Activated naive CD4-positive, alpha-beta T cell treated with Interleukin-2 at 50 U/mL for 16 hours (primary cell): Measurements from ENCODE around the gene SAV1.

Experiments
- DNase-seq: peaks from one replicate; pipeline ENCODE4 v3.0.0-alpha.2; 2020

SAV1 gene

GRCh38 chr14:50605766-50606165, 62.3 kb downstream of the SAV1 start:
- DNase-seq, result no peak

DNA sequence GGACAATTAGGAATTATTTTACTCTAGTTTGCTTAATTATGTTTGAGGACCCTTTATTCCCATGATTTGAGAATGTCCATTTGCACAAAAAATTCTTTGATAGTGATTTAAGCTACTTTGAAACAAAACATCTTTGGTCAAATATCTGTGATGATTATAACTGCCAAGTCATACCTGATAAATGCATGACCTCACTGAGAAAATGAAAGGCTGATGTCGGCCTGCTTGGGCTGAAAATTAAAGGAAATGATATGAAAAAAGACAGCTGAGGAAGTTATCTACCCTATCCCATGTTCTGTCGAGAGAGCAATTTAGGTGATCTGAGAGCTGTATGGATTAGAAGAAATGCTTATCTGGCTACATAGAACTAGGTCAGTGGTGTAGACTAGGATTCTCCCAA, 64.5 kb downstream of the SAV1 start:
- DNase-seq, result no peak

GRCh38 chr14:50602035-50602434, 66.1 kb downstream of the SAV1 start:
- DNase-seq, result no peak

DNA sequence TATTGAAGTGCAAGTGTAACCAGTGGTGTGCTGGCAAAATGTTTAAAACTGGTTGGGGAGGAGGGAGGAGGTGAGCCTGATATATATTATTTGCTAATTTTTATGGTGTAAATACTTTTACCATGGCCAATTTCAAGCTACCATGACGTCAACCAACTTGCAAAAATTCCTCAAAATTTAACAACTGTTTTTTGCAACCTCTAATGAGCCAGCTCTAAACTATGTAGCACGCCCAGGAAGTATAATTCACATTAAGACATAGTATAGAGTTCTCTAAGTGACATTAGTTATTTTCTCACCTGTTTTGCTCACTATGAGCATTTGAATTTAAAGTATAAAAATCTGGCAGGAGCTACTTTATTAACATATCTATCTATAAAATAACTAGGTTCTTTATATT, 66.7 kb downstream of the SAV1 start:
- no peak for DNase-seq

- no peak for DNase-seq
Observed at GRCh38 chr14:50600849-50601248, 67.3 kb downstream of the SAV1 start.

DNA sequence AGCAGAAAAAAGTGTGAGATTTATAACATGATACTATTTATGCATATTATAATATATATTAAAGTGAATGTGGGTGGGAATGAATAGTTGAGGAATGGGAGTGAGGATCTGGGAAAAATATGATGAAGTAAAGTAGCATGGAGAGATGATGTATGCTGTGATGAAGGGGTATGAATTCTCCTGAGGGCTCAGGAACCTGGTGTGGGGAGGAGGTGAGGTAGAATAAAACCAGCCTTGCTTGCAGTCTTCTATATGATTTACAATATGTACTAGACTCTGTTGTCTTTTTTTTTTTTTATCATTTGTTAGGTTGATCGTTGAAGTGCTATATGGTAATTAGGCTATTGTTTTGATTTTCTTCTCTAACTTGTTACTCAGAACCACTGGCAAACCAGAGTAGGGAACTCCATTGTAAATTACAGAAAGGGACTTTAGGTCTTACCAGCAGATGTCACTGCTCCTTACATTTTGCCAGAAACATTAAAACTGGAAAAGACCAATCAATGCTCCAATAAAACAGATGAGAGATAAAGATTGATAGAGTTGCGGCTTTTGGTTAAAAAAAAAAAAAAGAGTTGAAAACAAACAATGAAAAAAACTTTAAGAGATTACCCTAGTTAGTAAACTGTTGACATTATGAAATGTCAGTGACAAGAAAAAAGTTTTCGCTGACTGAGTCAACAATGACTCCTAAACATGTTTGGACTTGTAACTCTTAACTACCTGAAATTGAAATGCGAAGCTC, 68.2 kb downstream of the SAV1 start:
- no peak for DNase-seq

DNA sequence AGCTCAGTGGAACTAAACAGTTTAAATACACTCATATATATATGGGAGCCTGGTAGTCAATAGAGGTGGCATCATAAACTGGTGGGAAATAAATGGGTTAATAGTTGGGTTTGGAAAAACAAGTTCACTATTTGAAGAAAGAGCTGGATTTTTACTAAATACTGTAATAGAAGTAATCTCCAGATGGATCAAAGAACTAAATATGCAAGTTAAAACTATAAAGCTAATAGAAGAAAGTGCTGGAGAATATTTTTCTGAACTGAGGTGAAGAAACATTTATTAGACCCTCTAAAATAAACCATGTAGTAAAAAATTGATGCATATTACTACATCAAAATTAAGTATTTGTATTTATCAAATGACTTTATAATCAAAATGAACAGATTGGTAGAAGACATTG, 69.3 kb downstream of the SAV1 start:
- DNase-seq, result no peak

- DNase-seq, result no peak
Observed at GRCh38 chr14:50594577-50595316, 73.4 kb downstream of the SAV1 start.

DNA sequence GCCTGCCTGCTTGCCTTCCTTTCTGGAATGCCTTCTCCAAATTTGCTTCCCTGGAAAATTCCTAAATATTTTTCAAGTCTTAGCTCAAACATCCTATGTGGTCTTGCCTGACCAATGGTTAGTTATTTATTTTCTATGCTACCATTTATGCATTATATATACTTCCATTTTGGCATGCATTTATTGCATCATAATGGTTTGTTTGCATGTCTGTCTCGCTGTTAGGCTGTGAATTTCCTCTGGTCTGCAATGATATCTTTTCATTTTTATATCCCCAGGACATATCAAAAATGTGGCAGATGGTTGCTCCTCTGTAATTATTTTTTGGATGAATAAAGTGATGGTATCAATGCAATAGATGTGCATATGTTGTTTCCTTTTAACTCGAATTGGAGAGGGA, 77.6 kb downstream of the SAV1 start:
- DNase-seq, result no peak
